GM12872 (cell line): ENCODE results near the gene RPP40.

ENCODE experiments used
- CTCF ChIP-seq: IDR thresholded peaks from 3 replicates; pipeline ENCODE4 v1.5.1; 2011; ENCODE audit warnings: low read depth, mild to moderate bottlenecking, low read length, moderate library complexity; ENCODE audit not compliant: insufficient read depth

The RPP40 gene

GRCh38 chr6:4946521-4946920, 57.3 kb downstream of the RPP40 start:
- no peak for TF ChIP-seq CTCF
